HEK293T (cell line): ENCODE data around the gene AGPAT2.

Experiments
- ARNT ChIP-seq: fragments of 450-650 bp; IDR thresholded peaks from 2 replicates; pipeline ENCODE4 v1.6.1; 2017; ENCODE audit warnings: mild to moderate bottlenecking
- BHLHE40 ChIP-seq: fragments of 450-650 bp; IDR thresholded peaks from 2 replicates; pipeline ENCODE4 v1.6.1; 2016; ENCODE audit warnings: mild to moderate bottlenecking, moderate library complexity, borderline replicate concordance
- ELF4 ChIP-seq: fragments of 450-650 bp; IDR thresholded peaks from 2 replicates; pipeline ENCODE4 v1.6.1; 2017; ENCODE audit warnings: antibody characterized with exemption
- FOXA1 ChIP-seq: fragments of 450-650 bp; IDR thresholded peaks from 2 replicates; pipeline ENCODE4 v1.6.1; 2016; ENCODE audit warnings: mild to moderate bottlenecking
- HDGF ChIP-seq: fragments of 450-650 bp; IDR thresholded peaks from 2 replicates; pipeline ENCODE4 v1.6.1; 2017; ENCODE audit warnings: antibody characterized with exemption, borderline replicate concordance
- L3MBTL2 ChIP-seq: fragments of 450-650 bp; conservative IDR thresholded peaks from 2 replicates; pipeline ENCODE4 v1.6.1; 2016; ENCODE audit warnings: mild to moderate bottlenecking
- LEF1 ChIP-seq: fragments of 450-650 bp; IDR thresholded peaks from 2 replicates; pipeline ENCODE4 v1.6.1; 2017; ENCODE audit warnings: mild to moderate bottlenecking, borderline replicate concordance
- SP1 ChIP-seq: fragments of 450-650 bp; IDR thresholded peaks from 2 replicates; pipeline ENCODE4 v1.6.1; 2017
- TF ChIP-seq, protein P1 (sequence below): fragments of 450-650 bp; IDR thresholded peaks from 2 replicates; pipeline ENCODE4 v1.6.1; 2016

DNA sequence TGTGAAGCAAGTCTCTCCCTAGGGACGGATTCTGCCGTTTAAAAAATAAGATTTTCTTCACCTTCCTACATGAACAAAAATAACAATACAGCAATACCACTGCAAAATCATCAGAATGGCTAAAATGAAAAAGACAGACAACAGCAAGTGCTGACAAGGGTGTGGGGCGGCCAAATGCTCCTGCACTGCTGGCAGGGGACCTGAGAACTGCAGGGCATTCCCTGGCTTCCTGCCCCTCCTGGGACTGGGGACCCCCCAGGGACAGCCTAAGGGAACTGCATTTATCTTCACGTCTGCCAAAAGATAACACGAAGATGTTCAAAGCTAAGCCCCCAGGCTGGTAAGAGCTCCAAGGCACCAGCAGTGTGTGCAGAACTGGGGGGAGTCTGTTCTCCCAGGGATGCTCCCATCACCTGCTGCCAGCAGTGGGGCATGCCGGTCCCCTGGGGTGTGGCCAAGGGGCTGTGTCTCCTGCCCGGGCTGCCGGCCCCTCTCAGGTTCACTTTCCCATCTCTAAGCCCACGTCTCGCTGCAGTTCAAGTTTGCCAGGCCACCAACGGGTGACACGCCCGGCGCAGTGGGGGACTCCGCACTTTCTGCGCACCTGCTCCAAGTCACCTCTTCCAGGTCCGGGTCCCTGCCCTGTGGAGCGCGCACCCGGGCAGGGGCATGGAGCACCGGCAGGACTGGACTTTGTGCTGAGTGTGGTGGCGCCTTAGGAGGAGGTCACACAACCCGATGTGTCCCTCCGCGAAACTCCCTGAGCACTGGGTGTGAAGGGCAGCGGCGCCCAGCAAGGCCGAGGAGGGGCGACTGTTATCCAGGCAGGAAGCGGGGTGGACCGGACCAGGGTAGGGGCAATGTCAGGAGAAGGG, 29.0 kb downstream of the AGPAT2 start:
- TF ChIP-seq, protein P1, sequence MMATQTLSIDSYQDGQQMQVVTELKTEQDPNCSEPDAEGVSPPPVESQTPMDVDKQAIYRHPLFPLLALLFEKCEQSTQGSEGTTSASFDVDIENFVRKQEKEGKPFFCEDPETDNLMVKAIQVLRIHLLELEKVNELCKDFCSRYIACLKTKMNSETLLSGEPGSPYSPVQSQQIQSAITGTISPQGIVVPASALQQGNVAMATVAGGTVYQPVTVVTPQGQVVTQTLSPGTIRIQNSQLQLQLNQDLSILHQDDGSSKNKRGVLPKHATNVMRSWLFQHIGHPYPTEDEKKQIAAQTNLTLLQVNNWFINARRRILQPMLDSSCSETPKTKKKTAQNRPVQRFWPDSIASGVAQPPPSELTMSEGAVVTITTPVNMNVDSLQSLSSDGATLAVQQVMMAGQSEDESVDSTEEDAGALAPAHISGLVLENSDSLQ = no peak
- TF ChIP-seq HDGF (no peak), SP1 (no peak), L3MBTL2 (no peak), LEF1 (no peak), ELF4 (no peak), BHLHE40 (no peak), FOXA1 (no peak), ARNT (no peak)
